Neuronal stem cell (in vitro differentiated cells): ENCODE data around the gene NDUFB6.
"Not testable (repeated sequence)": the region's sequence is repeated elsewhere in the genome, so short reads cannot be mapped to it uniquely, and the experiment has no call there.

Source experiments
- DNase-seq: peaks from one replicate; pipeline ENCODE4 v3.0.0-alpha.2; 2013; ENCODE audit warnings: low spot score
- H2AFZ ChIP-seq: one replicate; pipeline ENCODE4 v1.6.1; 2013; ENCODE audit warnings: mild to moderate bottlenecking, low read length, inconsistent platforms
- H2AK5ac ChIP-seq: 2 replicates; pipeline ENCODE4 v1.6.1; 2013; ENCODE audit warnings: low read depth, mild to moderate bottlenecking, inconsistent platforms, low read length, moderate library complexity, mixed read lengths
- H2BK120ac ChIP-seq: 2 replicates; pipeline ENCODE4 v1.6.1; 2013; ENCODE audit warnings: low read depth, mild to moderate bottlenecking, inconsistent platforms, low read length, moderate library complexity, mixed read lengths
- H2BK12ac ChIP-seq: one replicate; pipeline ENCODE4 v1.6.1; 2013; ENCODE audit warnings: low read length, inconsistent platforms
- H2BK15ac ChIP-seq: 2 replicates; pipeline ENCODE4 v1.6.1; 2013; ENCODE audit warnings: mild to moderate bottlenecking, low read length, inconsistent platforms, mixed read lengths
- H2BK5ac ChIP-seq: one replicate; pipeline ENCODE4 v1.6.1; 2013; ENCODE audit warnings: inconsistent platforms, mild to moderate bottlenecking, low read length, moderate library complexity
- H3K14ac ChIP-seq: one replicate; pipeline ENCODE4 v1.6.1; 2013; ENCODE audit warnings: low read length, inconsistent platforms
- H3K18ac ChIP-seq: 2 replicates; pipeline ENCODE4 v1.6.1; 2013; ENCODE audit warnings: low read length, inconsistent platforms
- H3K23ac ChIP-seq: 2 replicates; pipeline ENCODE4 v1.6.1; 2013; ENCODE audit warnings: low read depth, mild to moderate bottlenecking, mixed read lengths, low read length, inconsistent platforms; ENCODE audit not compliant: poor library complexity
- H3K27ac ChIP-seq: replicated peaks from 3 replicates; pipeline ENCODE4 v1.5.1; 2013; ENCODE audit warnings: low read length, inconsistent platforms
- H3K27me3 ChIP-seq, 3 experiments: 2 replicates each; pipeline ENCODE4 v1.6.1; 2013; ENCODE audit warnings: low read length in 3 of 3, mild to moderate bottlenecking in 2 of 3, inconsistent platforms in 1 of 3, low read depth in 1 of 3, mixed read lengths in 1 of 3, moderate library complexity in 1 of 3; ENCODE audit not compliant: control insufficient read depth in 3 of 3, insufficient read depth in 3 of 3
- H3K36me3 ChIP-seq, 2 donors: replicated peaks in 1 of 2; 2 replicates each; pipeline ENCODE4 v1.6.1; 2013; ENCODE audit warnings: low read length in 2 of 2; ENCODE audit not compliant: control insufficient read depth in 2 of 2, insufficient read depth in 2 of 2
- H3K4ac ChIP-seq: 2 replicates; pipeline ENCODE4 v1.6.1; 2013; ENCODE audit warnings: inconsistent platforms, mild to moderate bottlenecking, low read length, moderate library complexity
- H3K4me1 ChIP-seq, 2 donors: 1 replicate in 1 of 2; 2 replicates in 1 of 2; pipeline ENCODE4 v1.6.1; 2013; ENCODE audit warnings: low read length in 2 of 2, low read depth in 1 of 2; ENCODE audit not compliant: control insufficient read depth in 2 of 2, insufficient read depth in 1 of 2
- H3K4me2 ChIP-seq: one replicate; pipeline ENCODE4 v1.6.1; 2013; ENCODE audit warnings: mild to moderate bottlenecking, low read length, inconsistent platforms; ENCODE audit not compliant: insufficient read depth, poor library complexity, severe bottlenecking
- H3K4me3 ChIP-seq, 2 donors: 2 replicates each; pipeline ENCODE4 v1.5.1; 2013; ENCODE audit warnings: low read length in 2 of 2, mild to moderate bottlenecking in 2 of 2, inconsistent platforms in 1 of 2, moderate library complexity in 1 of 2
- H3K79me1 ChIP-seq: one replicate; pipeline ENCODE4 v1.6.1; 2013; ENCODE audit warnings: low read depth, mild to moderate bottlenecking, inconsistent platforms, low read length, moderate library complexity
- H3K9ac ChIP-seq: one replicate; pipeline ENCODE4 v1.6.1; 2013; ENCODE audit warnings: mild to moderate bottlenecking, low read depth, low read length, inconsistent platforms; ENCODE audit not compliant: poor library complexity
- H3K9me3 ChIP-seq, 2 donors: replicated peaks in 1 of 2; 2 replicates each; pipeline versions ENCODE3 to v1.6.1; 2013; ENCODE audit warnings: low read length in 2 of 2, mild to moderate bottlenecking in 2 of 2, inconsistent platforms in 1 of 2, low read depth in 1 of 2, mixed read lengths in 1 of 2, moderate library complexity in 1 of 2; ENCODE audit not compliant: control insufficient read depth in 2 of 2, insufficient read depth in 1 of 2
- H4K8ac ChIP-seq: one replicate; pipeline ENCODE4 v1.6.1; 2013; ENCODE audit warnings: low read depth, mild to moderate bottlenecking, inconsistent platforms, low read length, moderate library complexity
- H4K91ac ChIP-seq: one replicate; pipeline ENCODE4 v1.6.1; 2013; ENCODE audit warnings: low read length, low read depth, mild to moderate bottlenecking, inconsistent platforms; ENCODE audit not compliant: poor library complexity
- WGBS, 2 donors: extraction: QIAGEN DNeasy Blood & Tissue Kit; methylation state at CpG; one replicate each; pipeline ENCODE4 v1.1.7; 2013; ENCODE audit warnings: missing lambda C conversion rate in 2 of 2, mixed read lengths in 1 of 2; ENCODE audit not compliant: insufficient read length in 2 of 2, insufficient replicate concordance in 1 of 2; ENCODE audit errors: extremely low coverage in 2 of 2; 5-methylcytosine and 5-hydroxymethylcytosine counted together

Gene NDUFB6

GRCh38 chr9:32526041-32526706 is 46.8 kb downstream of the NDUFB6 start, which contains the start of gene RIGI:
RIGI (minus strand) TSS chr9:32526196; CDS start chr9:32526166, 30 bp downstream.
- Histone ChIP-seq H3K18ac (no peak within 1 kb of the TSS), H3K14ac (no peak within 1 kb of the TSS), H3K9ac (no peak within 1 kb of the TSS), H3K27me3 (no peaks in the 10 kb centered on the region), H4K8ac (no peak within 1 kb of the TSS), H4K91ac (no peak within 1 kb of the TSS), H2BK12ac (no peak within 1 kb of the TSS), H2AK5ac (no peak within 1 kb of the TSS), H3K4me1 (peaks cover 2 to 6% of the 10 kb centered on the region in 2 donors), H3K27ac (no peak within 1 kb of the TSS), H2BK5ac (no peak within 1 kb of the TSS), H3K23ac (peak within 1 kb of the TSS; percentile 3), H3K79me1 (no peaks in the 10 kb centered on the region), H3K4me2 (peak within 1 kb of the TSS; percentile 80), H3K36me3 (peaks cover 0 to under 1% of the 10 kb centered on the region in 2 donors), H3K9me3 (no peaks in the 10 kb centered on the region), H2BK120ac (no peak within 1 kb of the TSS), H2BK15ac (no peak within 1 kb of the TSS), H3K4ac (no peak within 1 kb of the TSS), H2AFZ (peak within 1 kb of the TSS; percentile 95), H3K4me3 (peak within 1 kb of the TSS; percentile 54 to 76)
- WGBS, 2 donors = no CpG with 5 or more reads among the region's 37 CpGs
- peak; percentile 51 for DNase-seq

GRCh38 chr9:32525709-32526030 is 47.3 kb downstream of the NDUFB6 start:
- no peak for DNase-seq
- H2BK15ac ChIP-seq = no peak overlapping the region
- H2BK120ac ChIP-seq = no peak overlapping the region
- no peak overlapping the region for H3K18ac ChIP-seq
- H3K27me3 ChIP-seq = no peaks in the 10 kb centered on the region
- no peak overlapping the region for H4K8ac ChIP-seq
- no CpG with 5 or more reads among the region's 4 CpGs for WGBS, 2 donors
- H3K14ac ChIP-seq = no peak overlapping the region
- H2AK5ac ChIP-seq = no peak overlapping the region
- no peak overlapping the region for H3K9ac ChIP-seq
- H4K91ac ChIP-seq = no peak overlapping the region
- H3K9me3 ChIP-seq = no peaks in the 10 kb centered on the region
- peaks cover 2 to 6% of the 10 kb centered on the region in 2 donors for H3K4me1 ChIP-seq
- H3K79me1 ChIP-seq = no peaks in the 10 kb centered on the region
- H2AFZ ChIP-seq = peak overlapping the region; percentile 95
- H3K4me3 ChIP-seq = peak overlapping the region; percentile 54 to 76
- no peaks in the 10 kb centered on the region for H3K36me3 ChIP-seq
- H3K23ac ChIP-seq = peak overlapping the region; percentile 3
- no peak overlapping the region for H2BK12ac ChIP-seq
- H3K4ac ChIP-seq = no peak overlapping the region
- H3K4me2 ChIP-seq = peak overlapping the region; percentile 80
- H3K27ac ChIP-seq = no peak overlapping the region
- no peak overlapping the region for H2BK5ac ChIP-seq

- Histone ChIP-seq H3K27me3 (no peaks in the 10 kb centered on the region), H2BK15ac (no peak overlapping the region), H4K91ac (no peak overlapping the region), H3K4ac (no peak overlapping the region), H2AK5ac (no peak overlapping the region), H3K27ac (no peak overlapping the region), H3K4me1 (peaks cover 2 to 6% of the 10 kb centered on the region in 2 donors), H3K36me3 (no peaks in the 10 kb centered on the region), H2BK12ac (no peak overlapping the region), H3K14ac (no peak overlapping the region), H3K4me2 (peak overlapping the region; percentile 32), H3K4me3 (peak overlapping the region in 1 of 2 donors; percentile 54), H3K9me3 (peaks cover 0 to 1% of the 10 kb centered on the region in 2 donors), H2BK5ac (no peak overlapping the region), H2BK120ac (no peak overlapping the region), H3K18ac (no peak overlapping the region), H3K23ac (no peak overlapping the region), H3K9ac (no peak overlapping the region), H2AFZ (peak overlapping the region; percentile 95), H3K79me1 (no peaks in the 10 kb centered on the region), H4K8ac (no peak overlapping the region)
- WGBS, 2 donors = no CpG with 5 or more reads among the region's 22 CpGs
- no peak for DNase-seq
Measured at GRCh38 chr9:32524892-32525708, 47.9 kb downstream of the NDUFB6 start.

- H4K91ac ChIP-seq, H3K23ac ChIP-seq, H3K9ac ChIP-seq, H2BK120ac ChIP-seq, H2AK5ac ChIP-seq, H3K27ac ChIP-seq, H3K4me2 ChIP-seq, H3K9me3 ChIP-seq, H2AFZ ChIP-seq, DNase-seq, H3K4ac ChIP-seq, H4K8ac ChIP-seq, H3K27me3 ChIP-seq, H3K36me3 ChIP-seq, H2BK5ac ChIP-seq, H3K79me1 ChIP-seq, H2BK15ac ChIP-seq, H2BK12ac ChIP-seq, H3K18ac ChIP-seq, H3K4me3 ChIP-seq, H3K14ac ChIP-seq, H3K4me1 ChIP-seq: not testable (repeated sequence)
- no CpG with 5 or more reads among the region's 11 CpGs for WGBS, 2 donors
Measured at GRCh38 chr9:32524558-32524891, 48.4 kb downstream of the NDUFB6 start.
